NB4 (cell line): ENCODE results near the gene PSMD10.

ENCODE experiments used
- POLR2A ChIP-seq: IDR thresholded peaks from 2 replicates; pipeline ENCODE4 v1.6.1; 2011; ENCODE audit warnings: mild to moderate bottlenecking; ENCODE audit not compliant: insufficient read length; ENCODE audit errors: extremely low read depth
- TF ChIP-seq, protein P1 (sequence below): IDR thresholded peaks from one replicate; pipeline ENCODE4 v1.5.1; 2012; ENCODE audit warnings: low read depth, low read length
- TF ChIP-seq, protein P2 (sequence below): IDR thresholded peaks from 2 replicates; pipeline ENCODE4 v1.6.1; 2011; ENCODE audit warnings: low read depth, low read length

DNA sequence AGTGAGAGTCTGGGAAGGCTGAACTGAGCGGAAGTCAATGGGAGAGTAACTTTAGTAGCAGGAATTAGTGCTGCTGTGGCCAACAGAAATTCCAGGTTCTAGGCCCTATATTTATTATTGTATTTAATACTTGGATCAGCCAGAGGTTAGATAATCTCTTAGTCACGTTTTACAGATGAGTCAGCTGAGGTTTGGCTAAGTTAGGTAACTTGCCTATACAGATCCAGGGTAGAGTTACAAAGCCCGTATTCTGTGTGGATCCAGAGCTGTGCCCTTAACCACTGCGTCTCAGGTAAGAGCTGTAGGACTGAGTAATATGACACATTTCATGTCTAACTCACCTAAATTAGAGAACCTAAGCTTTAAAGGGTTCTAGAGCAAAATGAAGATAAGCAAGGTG, 20.5 kb downstream of the PSMD10 start:
- TF ChIP-seq POLR2A = no peak
- TF ChIP-seq, protein P1, sequence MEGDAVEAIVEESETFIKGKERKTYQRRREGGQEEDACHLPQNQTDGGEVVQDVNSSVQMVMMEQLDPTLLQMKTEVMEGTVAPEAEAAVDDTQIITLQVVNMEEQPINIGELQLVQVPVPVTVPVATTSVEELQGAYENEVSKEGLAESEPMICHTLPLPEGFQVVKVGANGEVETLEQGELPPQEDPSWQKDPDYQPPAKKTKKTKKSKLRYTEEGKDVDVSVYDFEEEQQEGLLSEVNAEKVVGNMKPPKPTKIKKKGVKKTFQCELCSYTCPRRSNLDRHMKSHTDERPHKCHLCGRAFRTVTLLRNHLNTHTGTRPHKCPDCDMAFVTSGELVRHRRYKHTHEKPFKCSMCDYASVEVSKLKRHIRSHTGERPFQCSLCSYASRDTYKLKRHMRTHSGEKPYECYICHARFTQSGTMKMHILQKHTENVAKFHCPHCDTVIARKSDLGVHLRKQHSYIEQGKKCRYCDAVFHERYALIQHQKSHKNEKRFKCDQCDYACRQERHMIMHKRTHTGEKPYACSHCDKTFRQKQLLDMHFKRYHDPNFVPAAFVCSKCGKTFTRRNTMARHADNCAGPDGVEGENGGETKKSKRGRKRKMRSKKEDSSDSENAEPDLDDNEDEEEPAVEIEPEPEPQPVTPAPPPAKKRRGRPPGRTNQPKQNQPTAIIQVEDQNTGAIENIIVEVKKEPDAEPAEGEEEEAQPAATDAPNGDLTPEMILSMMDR = no peak
- TF ChIP-seq, protein P2, sequence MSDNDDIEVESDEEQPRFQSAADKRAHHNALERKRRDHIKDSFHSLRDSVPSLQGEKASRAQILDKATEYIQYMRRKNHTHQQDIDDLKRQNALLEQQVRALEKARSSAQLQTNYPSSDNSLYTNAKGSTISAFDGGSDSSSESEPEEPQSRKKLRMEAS = no peak
